GM21825 (cell line): ENCODE data around the gene BHMT.
"Not testable (repeated sequence)": the region's sequence is repeated elsewhere in the genome, so short reads cannot be mapped to it uniquely, and the experiment has no call there.

Source experiments
- ATAC-seq: cut with Tn5 transposase; IDR thresholded peaks from one replicate; pipeline ENCODE4 v1.9.1; 2021; ENCODE audit warnings: mild to moderate bottlenecking, moderate library complexity; ENCODE audit not compliant: unreplicated experiment

Gene BHMT

DNA sequence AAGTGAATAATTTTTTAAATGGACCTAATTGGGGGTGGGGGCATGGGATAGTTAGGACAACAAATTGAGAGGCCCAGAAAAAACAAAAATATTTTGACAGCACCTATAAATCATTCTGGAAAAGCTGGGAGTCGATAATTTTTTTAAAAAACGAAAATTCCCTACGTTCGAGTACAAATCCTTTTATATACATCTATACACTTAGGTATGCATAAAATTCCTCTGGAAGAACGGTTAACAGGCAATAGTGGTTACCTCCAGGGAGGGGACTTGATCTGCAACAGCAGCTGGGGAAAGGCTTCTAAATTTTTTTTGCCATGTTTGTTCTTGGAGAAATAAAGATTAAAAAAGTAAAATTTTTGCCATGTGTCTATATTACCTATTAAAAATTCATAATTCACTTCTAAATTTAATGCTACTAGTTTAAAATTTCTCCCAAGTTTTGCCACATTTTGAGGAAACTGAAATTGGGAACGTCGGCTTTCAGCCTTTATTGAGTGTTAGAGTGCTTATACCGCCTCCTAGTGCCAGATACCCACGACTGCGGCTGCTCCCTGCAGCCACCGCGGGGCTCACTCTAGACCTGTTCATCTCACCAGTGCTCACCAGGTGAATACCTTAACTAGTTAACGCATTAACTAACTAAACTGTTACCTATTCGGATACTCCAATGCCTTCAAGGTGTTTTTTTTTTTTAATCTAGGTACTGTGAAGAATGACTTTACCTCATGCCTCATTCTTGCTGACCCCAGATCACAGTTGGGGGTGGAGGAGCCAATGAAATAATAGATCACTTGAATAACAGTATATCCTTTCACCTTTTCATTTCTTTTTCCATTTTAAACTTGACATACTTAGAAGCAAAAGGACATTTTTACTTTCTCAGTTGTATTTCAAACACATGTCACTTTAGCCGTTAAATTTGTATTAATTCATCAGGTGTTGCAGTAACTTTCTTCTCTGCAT lies 1.8 kb upstream of the BHMT start:
- no peak for ATAC-seq

DNA sequence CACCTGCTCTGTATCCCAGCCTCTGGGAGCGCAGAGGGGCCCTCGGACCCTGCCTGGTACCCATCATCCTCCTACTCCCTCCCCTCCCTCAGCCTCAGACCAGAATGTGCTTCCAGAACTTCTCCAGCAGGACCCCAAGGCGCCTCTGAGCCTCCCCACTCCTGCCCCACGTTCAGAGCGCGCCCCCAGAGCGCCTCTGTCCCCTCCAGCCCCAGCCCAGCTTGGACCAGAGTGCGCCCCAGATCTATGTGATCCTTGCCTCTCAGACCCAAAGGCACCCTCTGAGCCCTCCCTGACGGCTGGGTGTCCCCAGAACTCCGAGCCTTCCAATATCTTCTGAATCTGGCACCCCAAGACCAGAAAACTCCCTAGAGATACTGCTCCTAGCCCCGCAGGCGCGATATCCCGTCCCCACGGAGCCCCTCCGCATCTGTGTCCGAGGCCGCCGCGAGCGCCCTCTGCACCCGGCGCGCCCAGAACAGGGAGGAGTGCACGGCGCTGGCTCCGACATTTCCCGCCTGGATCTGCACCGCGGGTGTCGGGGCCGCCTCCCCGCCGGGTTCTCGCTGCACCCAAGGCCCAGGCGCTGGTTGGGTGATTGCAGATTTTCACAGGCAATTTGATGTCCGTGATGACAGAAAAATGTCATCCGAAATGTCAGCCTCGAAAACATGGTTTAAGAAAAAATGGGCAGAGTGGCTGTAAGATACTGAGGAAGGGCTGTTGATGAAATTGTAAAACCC lies 522 bp downstream of the BHMT start:
- ATAC-seq: no peak

DNA sequence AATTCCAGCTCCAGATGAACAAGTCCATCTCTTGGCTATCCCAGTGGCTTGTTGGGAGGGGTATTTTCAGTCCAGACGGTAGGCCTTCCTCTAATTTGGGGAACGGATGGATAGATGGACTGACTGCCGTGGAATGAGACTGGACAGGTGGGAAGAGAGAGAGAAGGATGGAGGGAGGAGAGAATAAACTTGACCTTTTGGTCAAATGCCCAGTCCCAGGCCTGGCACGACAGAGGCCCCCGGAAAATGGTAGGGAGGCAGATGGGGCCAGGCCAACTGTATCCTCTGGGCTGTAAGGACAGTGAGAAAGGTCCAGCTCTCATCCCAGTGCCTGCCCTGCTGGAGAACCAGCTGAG lies 1.1 kb downstream of the BHMT start:
- ATAC-seq: no peak

DNA sequence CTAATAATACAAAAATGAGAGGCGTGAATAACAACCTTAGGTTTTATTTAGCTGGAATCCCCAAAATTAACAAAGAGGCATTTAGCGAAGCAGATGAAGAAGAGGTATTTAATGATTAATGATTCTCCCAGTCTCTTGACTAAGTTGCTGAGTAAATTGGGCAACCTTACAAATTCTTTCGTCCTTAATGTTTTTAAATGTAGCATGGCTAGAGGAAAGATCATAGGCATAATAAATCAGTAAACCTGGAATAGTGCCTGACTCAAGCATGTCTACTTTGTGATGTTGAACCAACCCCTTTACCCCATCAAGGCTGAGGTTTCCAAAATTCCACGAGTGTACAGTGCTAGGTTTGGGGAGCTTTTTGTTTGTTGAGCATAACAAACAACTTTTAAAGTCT lies 7.9 kb downstream of the BHMT start:
- no peak for ATAC-seq

DNA sequence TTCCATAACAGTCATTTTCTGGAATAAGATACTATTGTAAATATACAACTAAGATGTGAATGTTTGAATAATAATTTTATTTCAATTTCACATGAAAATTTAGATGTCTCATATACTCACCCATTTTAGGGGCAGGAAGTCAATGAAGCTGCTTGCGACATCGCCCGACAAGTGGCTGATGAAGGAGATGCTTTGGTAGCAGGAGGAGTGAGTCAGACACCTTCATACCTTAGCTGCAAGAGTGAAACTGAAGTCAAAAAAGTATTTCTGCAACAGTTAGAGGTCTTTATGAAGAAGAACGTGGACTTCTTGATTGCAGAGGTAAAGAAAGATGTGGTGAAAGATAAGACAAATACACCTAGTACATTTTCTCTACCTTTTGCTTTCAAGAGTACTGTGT lies 8.6 kb downstream of the BHMT start:
- ATAC-seq: no peak

DNA sequence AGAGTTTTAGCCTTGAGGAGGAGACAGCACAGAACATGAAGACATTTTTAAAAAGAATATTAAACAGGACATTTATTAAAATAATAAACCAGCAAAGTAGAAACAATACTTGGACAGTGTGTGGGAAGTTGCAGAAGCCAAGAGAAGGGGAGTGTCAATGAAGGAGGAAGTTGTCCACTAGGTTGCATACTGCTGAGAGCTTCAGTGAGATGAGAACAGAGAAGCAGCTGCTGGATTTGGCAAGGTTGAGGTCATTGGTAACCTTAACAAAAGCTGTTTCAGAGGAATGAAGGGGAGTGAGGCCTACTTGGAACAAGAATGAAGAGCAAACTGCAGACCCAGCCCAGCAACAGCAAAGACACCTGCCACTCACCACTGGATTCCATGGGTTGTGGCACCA lies 11.4 kb downstream of the BHMT start:
- no peak for ATAC-seq

DNA sequence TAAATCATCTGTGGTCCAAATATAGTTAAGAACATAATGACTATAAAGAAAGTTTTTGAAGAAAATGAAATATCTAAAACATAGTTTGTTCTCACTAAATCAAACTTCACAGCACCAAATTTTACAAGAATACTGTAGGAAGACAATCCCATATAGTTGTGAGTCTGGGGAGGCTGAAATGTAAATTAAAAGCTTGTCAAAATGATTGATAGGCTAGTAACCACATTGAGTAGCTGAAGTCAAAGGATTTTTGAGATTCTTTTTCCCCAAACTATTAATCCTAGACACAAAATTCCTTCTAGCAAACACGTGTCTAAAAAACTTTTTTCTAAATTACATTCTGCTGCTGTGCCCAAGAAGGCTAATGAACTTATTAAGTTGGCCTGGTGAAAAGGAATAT lies 13.0 kb downstream of the BHMT start:
- ATAC-seq: no peak

DNA sequence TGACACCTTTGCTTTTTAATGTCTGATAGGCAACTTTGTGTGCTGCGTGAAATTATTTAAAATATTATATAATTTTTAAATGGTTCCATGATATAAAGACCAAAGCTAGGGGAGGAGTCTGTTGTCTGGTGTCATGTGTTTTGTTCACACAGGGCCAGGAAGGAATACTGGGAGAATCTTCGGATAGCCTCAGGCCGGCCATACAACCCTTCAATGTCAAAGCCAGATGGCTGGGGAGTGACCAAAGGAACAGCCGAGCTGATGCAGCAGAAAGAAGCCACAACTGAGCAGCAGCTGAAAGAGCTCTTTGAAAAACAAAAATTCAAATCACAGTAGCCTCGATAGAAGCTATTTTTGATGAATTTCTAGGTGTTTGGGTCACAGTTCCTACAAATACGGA lies 19.2 kb downstream of the BHMT start:
- ATAC-seq: no peak

DNA sequence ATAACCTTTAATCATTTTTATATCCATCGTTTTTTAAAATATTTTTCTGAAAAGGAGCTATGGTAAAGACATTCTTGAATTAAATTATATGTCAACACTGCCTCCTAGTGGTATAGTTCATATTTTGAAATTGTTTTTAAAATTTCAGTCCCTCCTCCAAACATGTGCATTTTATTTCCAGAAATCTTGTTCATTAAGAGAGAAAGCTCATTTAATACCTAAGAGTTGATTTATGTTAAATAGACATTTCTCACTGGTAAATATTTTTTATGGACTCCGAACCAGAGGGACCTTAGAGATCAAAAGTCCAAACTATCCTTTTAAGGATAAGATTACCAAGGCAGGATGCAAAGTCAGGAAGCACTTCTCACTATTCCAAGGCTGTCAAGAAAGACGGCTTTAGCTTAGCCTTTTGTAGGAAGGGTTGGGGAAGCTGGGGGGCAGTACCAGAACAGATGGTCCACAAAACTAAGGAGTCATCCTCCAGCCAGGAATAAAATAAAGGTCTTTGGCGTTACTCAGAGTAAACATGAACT lies 21.6 kb downstream of the BHMT start:
- ATAC-seq: no peak

DNA sequence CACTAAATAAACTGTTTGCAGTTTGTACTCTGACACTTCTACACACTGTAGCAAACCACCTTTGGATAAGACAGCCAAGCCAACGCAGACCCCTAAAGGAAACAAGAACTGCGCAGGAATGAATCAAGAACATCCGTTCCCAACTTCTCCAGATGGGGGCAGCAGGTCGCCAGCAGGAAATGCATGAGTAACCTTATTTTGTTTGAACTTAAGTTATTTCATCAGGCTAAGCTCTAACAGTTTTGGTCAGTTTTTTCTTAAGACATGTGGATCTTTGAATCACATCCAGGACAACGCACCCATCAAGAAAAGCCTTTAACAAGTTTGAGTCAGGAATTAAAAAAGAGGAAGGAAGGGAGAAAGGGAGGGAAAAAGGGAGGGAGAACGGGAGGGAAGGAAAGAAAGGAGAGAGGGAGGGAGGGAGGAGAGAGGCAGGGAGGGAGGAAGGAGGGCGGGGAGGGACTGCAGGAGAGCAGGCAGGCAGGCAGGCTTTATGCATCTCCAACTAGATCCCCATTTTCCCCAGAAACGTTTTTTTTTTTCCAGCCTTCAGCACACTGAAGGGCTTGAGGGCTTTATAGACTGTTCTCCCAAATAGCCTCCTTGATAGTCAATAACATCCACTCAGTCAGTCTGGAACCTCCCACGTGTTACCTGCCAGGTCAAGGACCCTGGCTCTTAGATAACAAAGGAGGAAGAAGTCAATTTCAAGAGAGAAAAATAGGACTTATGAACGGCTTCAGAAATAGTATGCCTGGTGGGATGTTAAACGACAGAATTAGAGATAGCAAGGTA lies 22.2 kb downstream of the BHMT start:
- no peak for ATAC-seq

DNA sequence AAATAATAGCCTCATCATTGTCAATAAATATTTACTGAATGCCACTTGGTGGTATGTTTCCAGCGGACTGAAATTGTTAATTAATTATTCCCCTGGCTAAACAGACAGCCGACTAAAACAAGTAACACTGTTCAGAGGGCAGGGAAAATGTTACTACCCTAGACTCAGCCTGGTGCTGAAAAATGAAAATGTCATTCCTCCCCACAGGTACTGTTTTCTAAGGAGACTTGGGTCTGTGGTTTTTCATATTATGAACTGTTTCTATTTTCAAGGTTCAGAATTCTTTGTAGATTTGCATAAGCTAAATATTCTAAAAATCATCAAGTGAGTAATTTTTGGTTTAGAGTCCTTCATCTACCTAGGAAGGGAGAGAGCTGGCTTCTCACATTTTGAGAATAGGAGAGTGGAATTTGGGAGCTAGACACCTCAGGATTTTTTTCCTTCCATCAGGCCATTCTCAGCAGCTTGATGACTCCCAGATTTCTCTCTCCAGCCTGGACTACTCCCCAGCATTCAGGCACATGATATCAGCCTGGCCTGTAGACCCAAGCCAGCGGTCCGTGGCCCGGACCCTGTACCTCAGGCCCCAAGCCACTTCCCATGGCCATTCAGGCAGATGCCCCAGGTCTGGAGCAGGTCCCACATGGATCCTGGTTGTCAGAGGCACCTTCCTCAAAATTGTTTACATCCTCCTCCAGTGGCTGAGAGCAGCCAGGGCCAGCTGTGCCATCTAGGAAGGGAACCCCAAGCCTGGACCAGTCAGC lies 24.4 kb downstream of the BHMT start:
- no peak for ATAC-seq

DNA sequence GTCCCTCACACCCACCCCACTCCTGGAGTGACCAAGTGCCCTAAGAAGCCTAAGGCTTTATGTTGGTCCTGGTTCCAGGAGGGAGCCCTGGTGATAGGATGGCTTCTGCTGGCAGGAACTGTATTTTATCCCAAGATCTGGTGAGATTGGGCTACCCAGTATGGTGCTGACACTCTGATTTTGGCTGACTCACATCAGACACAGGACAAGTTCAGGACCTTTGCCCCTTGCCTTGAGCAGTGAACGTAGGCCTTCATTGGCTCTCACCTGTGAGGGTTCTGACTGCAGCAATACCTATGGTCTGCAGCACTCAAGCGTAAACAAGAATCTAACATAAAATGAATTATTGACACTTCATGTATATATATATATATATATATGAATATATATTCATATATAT lies 25.0 kb downstream of the BHMT start:
- no peak for ATAC-seq

DNA sequence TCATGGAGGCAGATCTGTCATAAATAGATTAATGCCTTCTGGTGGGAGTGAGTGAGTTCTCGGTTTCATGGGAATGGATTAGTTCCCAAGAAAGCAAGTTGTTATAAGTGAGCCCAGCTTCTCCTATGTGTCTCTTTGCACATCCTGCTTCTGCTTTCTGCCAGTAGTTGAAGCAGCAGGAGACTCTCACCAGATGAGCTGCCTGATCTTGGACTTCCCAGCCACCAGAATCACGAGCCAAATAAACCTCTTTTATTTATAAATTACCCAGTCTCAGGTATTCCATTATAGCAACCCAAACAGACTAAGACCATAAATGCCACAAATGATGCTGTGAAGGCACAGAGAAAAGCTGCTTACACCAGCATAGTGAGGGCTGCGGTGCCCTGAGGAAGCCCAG lies 28.9 kb downstream of the BHMT start:
- no peak for ATAC-seq

DNA sequence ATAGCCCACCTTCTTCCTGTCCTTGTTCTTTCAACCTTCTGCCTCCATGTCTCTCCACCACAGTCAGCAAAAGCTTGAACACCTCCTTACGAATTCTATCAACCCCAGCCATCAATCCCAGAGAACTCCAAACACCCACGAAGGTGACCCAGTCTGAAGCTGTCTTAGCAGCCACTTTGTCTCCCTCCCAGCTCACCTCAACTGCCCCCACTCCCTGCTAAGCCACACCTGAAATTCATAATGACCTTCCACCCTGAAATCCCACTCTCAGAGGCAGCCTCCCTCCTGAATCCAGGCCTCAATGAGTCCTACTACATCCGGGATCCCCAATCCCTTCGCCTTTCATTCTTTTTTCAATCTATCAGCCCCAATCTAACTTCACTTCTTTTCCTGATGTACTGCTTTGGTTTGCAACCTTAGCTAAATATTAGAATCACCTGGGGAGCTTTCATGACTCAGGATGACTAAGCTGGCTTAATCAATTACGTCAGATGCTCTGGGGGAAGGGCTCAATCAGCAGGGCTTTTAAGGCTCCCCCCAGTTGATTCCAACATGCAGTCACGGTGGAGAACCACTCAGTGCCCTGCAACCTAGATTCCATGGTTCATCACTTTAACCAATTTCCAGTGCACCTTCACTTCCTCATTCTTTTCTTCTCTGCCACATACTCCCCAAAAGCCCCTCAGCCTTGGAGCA lies 32.2 kb downstream of the BHMT start:
- ATAC-seq: no peak

DNA sequence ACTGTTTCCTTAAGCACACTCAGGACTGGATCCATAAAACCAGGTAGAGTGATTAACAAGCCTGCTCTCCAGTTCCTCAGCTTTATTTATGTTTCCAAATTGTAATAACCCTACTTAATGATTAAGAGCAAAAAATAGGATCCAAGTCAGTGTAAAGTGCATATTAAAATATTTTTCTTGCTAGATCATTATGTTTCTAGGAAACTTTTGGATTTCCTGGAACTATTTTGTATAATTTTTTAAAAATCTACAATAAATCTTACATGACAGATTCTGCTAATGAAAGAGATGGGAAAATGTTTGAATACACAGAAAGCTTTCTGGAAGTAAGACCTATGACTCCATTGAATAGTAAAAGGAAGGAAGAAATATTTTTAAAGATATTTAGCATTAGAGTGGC lies 35.5 kb downstream of the BHMT start:
- ATAC-seq: no peak

DNA sequence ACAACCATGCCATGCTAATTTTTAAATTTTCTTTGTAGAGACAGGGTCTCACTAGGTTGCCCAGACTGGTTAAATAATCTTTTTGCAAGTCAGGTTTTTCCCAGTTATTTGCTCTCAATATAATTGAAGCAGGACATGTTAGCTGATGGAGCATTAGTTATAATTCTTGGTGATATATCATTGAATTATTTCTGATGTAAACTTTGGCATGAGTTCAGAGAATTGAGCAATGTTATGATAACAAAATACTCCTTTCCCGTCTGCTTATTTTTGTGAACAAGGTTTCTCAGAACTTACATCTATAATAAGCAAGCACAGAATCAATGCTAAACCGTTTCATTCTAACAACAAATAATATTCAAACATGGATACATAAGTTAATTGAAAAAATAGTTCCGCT lies 37.8 kb downstream of the BHMT start:
- no peak for ATAC-seq

DNA sequence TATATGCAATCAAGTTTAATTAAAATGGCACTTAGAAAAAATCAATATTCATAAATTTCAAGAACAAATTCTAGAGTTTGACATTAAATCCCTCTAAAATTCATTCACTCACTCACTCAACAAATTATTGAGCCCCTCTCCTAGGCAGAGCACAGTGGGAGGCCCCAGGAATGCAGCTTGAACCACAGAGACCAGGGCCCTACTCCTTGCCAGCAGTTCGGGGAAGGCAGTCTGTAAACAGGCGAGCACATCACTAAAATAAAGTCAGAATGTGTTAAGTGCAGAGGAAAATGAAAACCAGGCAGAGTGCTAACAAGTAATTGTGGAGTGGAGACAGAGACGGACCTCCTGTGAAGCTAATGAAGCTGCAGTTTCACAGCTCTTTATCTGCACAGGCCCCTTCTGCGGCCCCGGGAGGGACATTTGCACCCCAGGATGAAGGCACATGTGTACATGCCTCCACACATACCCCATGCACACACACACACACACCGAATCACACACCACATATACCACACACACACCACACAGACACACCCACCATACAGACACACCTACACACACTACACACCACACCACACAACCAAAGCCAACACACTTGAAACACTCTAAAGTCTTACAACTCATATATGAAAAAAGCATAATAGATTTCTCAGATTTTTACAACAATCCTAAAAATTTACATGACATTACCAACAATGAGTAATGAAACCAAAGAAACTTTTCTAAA lies 40.5 kb downstream of the BHMT start:
- no peak for ATAC-seq

DNA sequence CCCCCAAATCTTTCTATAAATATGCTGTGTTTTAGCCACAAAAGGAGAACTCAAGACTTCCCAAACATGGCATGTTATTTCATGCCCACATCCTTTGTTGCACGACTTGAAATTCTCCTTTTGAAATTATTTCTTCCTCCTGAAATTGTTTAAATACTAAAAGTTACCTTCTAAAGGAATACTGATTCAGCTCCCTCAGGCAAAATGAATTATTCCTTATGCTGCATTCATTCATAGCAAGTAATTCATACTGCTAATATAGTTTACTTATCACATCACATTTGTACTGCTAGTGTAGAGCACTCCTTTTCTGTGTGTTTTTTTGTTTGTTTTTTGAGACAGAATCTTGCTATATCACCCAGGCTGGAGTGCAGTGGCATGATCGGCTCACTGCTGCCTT lies 45.7 kb downstream of the BHMT start:
- ATAC-seq: no peak

DNA sequence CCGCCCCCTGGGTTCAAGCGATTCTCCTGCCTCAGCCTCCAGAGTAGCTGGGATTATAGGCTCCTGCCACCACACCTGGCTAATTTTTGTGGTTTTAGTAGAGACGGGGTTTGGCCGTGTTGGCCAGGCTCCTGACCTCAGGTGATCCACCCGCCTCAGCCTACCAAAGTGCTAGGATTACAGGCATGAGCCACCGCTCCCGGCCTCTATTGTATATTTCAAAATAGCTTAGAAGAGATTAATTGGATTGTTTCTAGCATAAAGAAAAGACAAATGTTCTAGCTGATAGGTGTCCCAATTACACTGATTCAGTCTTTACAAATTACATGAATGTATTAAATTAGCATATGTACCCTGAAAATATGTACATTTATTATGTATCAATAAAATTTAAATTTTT lies 50.0 kb downstream of the BHMT start:
- not testable (repeated sequence) for ATAC-seq
